ENCODE measurements around the gene JAG2.

GRCh38 chr14:105141486-105142281 lies 26.9 kb downstream of the JAG2 start:
- TF ChIP-seq CTCF (IDR thresholded peaks at IDR 0.05 in 8 of 11, conservative IDR thresholded peaks at IDR 0.05 in 3 of 11) (no peak), POLR2AphosphoS5 (IDR thresholded peaks at IDR 0.05) (no peak)

All from spleen (tissue), 7 donors.